Stimulated activated CD8-positive, alpha-beta memory T cell treated with anti-CD3 and anti-CD28 coated beads, Interleukin-4, amount 100 ng/mL, for 24 hours (primary cell): ENCODE results near the gene CPN2.
A peak's percentile ranks its signal among the peaks of the same experiment; 100 is the strongest.

ENCODE experiments used
- DNase-seq: peaks from one replicate; pipeline ENCODE4 v3.0.0-alpha.2; 2020; ENCODE audit warnings: low read depth

CPN2 gene

DNA sequence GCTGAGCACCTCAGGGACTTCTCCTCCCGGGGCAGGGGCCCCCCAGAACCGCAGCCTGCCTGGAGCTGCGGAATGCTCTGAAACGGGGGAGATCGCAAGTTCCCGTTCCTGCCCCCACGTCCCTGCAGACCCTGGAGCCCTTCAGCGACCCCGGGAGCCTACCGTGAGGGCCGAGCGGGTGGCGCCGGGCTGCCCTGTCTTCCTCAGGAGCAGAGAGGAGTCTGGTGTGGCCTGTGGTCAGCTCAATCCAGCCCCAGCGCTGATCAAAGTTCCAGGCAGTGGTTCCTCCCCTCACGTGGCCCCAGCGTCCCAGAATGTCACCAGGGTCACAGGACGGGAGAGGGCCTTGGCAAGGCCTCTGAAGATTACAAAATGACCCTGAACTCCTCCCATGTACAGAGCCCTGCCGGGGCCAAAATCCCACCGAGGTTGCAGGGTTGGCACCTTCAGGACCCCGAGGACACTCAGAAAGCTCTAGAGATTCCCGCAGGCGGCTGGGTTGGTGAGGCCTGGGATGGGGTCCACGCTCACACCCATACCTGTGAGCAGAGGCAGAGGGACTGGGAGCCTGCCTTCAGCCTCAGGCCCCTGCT is at the start of gene CPN2:
Gene CPN2 (minus strand): TSS at position 249 of the 593 bp plus-strand sequence. CDS start 8,626 bp downstream, outside the sequence.
- DNase-seq: no peak

DNA sequence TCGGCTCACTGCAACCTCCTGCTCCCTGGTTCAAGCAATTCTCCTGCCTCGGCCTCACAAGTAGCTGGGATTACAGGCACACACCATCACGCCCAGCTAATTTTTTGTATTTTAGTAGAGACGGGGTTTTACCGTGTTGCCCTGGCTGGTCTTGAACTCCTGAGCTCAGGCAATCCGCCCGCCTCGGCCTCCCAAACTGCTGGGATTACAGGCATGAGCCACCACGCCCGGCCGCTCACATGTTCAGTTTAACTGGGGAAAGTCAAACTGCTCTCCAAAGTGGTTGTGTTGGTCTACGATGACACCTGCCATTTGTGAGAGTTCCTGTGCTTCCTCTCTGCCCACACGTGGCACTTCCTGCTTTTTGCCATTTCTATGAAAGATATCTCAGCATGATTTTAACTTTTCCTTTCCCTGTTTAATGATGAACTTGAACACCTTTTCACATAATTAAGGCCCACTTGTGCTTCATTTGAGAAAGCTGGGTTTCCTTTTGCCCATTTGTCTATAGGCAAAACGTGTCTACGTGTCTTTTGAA is 48.8 kb upstream of the CPN2 start:
- DNase-seq: no peak

DNA sequence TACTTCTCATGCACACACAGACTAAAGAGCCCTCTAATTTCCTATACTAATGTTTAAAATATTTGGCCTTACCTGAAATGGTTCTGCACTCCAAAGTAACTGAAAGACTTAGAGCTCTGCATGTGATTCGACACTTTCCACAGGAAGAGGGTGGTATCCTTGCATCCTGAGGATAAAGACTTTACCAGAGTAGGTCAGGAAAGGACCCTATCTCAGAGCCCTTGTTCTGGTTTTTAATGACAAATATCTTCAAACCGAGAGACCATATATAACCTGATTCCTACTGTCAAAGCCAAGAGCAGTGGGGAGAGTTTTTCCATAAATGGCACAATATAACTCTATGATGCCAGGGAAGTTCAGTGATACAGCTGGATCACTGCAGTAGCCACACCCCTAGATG is 48.0 kb upstream of the CPN2 start, which contains the start of gene GP5:
Gene GP5 (minus strand): TSS at position 101 of the 400 bp plus-strand sequence. CDS start 984 bp downstream, outside the sequence.
- DNase-seq: no peak

DNA sequence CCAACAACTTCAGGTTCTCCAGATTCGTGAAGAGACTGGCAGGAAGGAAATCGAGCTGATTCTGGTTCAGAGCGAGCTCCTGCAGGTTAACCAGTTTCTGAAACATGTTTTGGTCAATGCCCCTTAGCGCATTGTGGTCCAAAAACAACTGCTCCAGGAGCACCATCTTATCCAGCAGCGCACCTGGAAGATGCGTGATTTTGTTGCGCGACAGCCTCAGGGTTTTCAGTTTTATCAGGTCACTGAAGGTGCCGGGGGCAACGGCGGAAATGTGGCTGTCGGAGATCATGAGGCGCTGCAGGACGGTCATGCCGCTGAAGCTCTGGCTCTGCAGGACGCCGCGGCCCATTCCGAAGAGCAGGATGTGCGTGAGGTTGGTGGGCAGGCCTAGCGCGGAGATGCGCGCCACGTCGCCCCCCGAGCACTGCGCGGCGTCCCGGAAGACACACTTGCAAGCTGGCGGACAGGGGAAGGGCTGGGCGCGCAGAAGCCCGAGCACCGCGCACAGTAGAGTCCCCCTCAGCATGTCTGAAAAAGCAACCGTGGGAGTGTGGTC is 46.7 kb upstream of the CPN2 start:
- no peak for DNase-seq

DNA sequence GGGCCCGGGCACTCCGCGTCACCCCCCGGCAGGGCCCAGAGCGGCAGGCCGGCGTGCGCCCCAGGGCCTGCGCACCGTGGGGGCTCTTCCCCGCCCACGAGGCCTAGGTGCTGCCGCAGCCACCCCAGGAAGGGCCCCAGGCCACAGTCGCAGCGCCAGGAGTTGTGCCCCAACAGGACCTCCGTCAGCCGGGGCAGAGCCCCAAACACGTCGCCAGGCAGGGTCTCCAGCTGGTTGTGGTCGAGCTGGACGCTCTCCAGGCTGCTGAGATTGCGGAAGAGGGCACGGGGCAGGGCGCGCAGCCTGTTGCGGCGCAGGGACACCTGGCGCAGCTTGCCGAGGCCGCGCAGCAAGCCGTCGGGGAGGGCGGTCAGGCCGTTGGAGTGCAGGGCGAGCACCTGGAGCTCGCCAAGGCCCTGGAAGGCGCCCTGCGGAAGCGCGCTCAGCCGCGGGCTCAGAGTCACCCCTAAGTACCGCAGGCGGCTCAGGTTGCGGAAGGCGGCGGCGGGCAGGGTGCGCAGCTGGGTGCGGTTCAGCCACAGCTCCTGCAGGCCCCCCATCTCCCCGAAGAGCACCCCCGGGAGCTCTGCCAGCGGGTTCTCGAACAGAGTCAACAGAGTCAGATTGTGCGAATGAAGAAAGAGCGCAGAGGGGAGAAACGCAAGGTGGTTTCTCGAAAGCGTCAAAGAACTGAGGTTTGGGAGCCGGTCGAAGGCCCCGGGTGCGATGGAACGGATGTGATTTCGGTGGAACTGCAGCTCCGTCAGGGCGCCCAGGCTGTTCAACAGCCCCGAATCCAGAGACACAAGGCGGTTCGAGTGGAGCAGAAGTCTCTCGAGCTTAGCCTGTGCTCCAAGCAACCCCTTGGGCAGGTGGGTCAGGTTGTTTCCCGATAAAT is 46.0 kb upstream of the CPN2 start:
- DNase-seq: no peak

GRCh38 chr3:194396539-194396858 is 45.4 kb upstream of the CPN2 start:
- no peak for DNase-seq

- DNase-seq: peak; percentile 18
These were observed 44.8 kb upstream of the CPN2 start for GRCh38 chr3:194395778-194396538.

DNA sequence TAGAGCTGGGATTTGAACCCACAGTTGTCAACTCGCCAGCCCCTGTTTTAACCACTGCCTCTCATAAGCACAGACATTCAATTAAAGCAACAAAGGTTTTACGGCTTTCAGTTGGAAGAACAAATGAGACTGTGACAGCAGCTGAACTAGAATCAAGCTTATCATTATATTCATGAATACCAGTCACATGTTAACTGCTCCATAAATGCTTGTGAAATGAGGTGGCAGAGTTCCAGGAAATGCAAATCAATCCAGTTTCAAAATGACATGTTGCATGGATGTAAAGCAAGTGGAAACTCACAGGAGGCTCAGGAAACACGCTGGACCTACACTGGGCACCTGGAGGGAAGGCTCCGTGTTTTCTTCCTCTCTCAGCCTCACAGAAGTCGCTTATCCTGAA is 44.1 kb upstream of the CPN2 start:
- no peak for DNase-seq

DNA sequence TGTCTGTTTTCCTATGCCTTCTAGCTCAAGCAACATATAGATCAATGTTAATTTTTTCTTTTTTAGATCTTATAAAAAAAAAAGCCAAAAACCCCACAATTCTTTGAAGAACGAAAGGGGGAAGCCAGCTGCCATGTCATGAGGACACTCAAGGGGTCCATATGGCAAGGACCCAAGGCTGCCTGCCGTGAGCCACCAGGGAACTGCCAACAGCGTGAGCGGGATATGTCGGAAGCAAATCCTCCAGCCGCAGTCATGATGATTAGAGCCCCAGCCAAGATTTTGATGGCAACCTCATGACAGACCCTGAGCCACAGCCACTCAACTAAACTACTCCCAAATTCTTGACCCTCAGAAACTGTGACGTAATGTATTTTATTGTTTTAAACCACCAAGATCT is 41.4 kb upstream of the CPN2 start:
- DNase-seq: no peak

GRCh38 chr3:194390835-194391234 is 39.7 kb upstream of the CPN2 start:
- no peak for DNase-seq

DNA sequence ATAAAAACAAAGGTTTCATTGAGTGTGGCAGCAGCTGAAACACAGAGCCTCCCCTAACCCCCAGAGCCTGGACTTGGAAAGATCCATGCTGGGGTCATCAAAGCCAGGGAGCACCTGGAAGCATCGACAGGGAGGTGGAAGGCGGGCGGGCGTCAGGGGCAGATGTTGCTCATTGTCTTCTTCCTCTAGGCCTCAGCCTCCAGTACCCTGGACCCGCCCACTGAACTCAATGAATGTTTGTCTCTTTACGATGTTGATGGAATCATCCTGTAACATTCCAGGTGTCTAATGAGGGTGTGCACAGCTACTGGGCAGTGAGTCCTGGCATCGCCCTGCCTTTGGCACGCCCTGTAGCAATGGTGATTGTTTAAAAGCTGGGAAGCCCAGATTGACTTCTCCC is 38.1 kb upstream of the CPN2 start:
- no peak for DNase-seq

DNA sequence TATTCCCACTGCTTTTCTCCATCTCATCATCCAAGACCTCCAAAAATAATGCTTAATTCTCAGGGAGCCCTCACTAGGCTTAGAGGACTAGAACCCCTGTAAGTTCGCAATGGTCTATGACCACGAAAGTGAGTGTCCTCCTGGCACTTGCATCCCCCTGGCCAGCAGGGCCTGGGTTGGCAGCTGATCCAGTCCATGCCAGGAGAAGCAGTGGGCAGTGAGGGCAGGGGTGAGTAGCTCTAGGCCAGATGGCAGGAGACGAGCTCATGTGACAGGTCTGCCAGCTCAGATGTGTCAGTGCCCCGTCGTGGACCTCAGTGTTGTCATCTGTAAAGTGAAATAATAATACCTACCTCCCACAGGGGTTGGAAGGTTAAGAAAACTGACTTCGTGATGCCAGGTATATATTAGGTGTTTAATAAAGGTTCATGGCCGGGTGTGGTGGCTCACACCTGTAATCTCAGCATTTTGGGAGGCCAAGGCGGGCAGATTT is 36.8 kb upstream of the CPN2 start:
- DNase-seq: no peak

DNA sequence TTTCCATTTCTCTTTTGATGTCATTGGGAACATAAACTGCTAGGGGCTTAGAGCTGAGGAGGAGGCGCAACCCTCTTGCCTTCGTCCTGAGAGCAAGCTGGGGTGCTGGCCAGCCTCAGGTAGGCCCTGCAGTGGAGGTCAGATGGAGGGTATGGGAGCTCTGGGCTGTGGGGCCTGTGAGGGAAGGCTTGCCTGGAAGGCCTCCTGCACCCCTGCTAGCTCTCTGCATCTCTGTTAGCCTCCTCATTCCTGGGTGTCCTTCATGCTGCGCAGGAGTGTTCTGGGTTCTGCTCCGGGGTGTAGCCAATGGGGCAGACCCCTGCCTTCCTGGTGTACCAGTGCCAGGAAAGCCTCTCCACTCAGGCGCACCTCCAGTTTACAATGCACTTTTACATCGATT is 36.1 kb upstream of the CPN2 start:
- DNase-seq: no peak

- DNase-seq: no peak
These were observed 35.5 kb upstream of the CPN2 start for GRCh38 chr3:194386648-194387047.

- DNase-seq: no peak
These were observed 34.9 kb upstream of the CPN2 start for GRCh38 chr3:194386066-194386465.

GRCh38 chr3:194384569-194385001 is 33.5 kb upstream of the CPN2 start:
- DNase-seq: no peak

DNA sequence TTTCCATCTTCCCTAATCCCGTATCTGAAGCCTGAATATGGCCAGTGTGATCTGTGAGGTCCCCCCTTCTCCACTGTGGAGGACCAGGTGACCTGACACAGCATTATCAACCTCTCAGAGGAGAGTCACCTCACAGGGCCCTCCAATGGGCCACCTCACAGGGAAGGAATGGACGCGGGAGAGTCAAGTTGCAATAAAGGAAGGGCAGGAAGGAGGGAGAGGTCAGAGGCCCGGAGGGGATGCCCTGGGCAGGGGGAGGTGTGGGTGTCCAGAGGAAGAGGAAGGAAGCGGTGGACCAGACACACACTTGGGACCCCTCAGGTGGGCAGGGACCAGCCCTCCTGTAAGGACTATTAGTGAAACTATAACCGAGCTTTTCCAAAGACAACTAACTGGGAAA is 33.0 kb upstream of the CPN2 start:
- DNase-seq: no peak

- DNase-seq: no peak
These were observed 32.3 kb upstream of the CPN2 start for GRCh38 chr3:194383276-194383940.

DNA sequence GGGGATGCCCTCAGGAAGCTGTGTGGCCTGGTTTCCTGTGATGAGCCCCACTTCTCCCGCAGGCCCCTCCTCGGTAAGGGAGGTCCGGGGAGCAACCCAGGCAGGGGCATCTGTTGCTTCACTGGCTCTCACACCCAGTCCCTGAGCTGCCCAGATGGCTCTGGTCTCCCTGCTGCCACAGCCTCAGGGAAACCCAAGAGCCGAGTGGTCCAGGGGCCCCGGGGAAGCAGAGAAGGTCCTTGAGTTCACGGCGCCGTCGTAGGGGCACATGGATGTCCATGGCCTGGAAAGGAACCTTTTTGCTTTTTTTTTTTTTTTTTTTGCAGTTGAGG is 31.7 kb upstream of the CPN2 start:
- no peak for DNase-seq

- no peak for DNase-seq
These were observed 31.2 kb upstream of the CPN2 start for GRCh38 chr3:194382196-194382891.

DNA sequence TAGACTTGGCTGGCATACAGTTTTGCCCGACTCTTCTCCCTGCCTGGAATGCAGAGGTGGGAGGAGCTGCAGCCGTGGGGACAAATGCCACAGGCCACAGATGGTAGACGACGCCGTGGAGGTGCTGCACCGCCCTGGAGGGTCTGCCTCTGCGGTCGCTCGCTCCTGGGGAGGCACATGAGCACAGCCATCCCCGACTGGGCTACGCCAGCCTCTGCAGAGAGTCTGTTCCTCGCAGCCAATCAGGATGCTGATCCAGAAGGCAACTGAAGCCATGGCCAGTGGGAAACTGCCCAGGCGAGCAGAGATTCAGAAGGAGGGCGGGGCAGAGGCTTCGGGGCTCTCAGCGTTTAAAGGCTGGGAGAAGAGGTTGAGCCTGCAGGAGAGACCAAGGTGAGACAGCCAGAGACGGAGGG is 30.3 kb upstream of the CPN2 start:
- DNase-seq: no peak
